Trophoblast cell (in vitro differentiated cells and primary cell): Measurements from ENCODE around the gene CCDC192.

Experiments used
- DNase-seq, 2 donors: peaks; one replicate each; pipeline ENCODE4 v3.0.0-alpha.2; 2016
- H2AFZ ChIP-seq: 2 replicates; pipeline ENCODE4 v1.6.1; 2013; ENCODE audit warnings: low read length, moderate library complexity, mild to moderate bottlenecking; ENCODE audit not compliant: insufficient read depth, poor library complexity
- H2AK5ac ChIP-seq: 2 replicates; pipeline ENCODE4 v1.6.1; 2013; ENCODE audit warnings: mild to moderate bottlenecking, low read length
- H2BK120ac ChIP-seq: 2 replicates; pipeline ENCODE4 v1.6.1; 2013; ENCODE audit warnings: low read length, mild to moderate bottlenecking, moderate library complexity; ENCODE audit not compliant: insufficient read depth, poor library complexity
- H2BK12ac ChIP-seq: 2 replicates; pipeline ENCODE4 v1.6.1; 2013; ENCODE audit warnings: mild to moderate bottlenecking, low read length, moderate library complexity
- H2BK5ac ChIP-seq: 2 replicates; pipeline ENCODE4 v1.6.1; 2013; ENCODE audit warnings: low read length, low read depth, moderate library complexity, mild to moderate bottlenecking; ENCODE audit not compliant: poor library complexity
- H3K14ac ChIP-seq: 2 replicates; pipeline ENCODE4 v1.6.1; 2013; ENCODE audit warnings: mild to moderate bottlenecking, low read length
- H3K18ac ChIP-seq: 2 replicates; pipeline ENCODE4 v1.6.1; 2013; ENCODE audit warnings: mild to moderate bottlenecking, low read length
- H3K23ac ChIP-seq: 2 replicates; pipeline ENCODE4 v1.6.1; 2013; ENCODE audit warnings: low read length
- H3K27ac ChIP-seq: 2 replicates; pipeline ENCODE4 v1.5.1; 2013; ENCODE audit warnings: low read depth, mild to moderate bottlenecking, inconsistent platforms, low read length, moderate library complexity
- H3K27me3 ChIP-seq: 2 replicates; pipeline ENCODE4 v1.6.1; 2013; ENCODE audit warnings: inconsistent platforms, mild to moderate bottlenecking, low read length, moderate library complexity; ENCODE audit not compliant: insufficient read depth
- H3K36me3 ChIP-seq, 2 experiments: 1 replicate in 1 of 2; 2 replicates in 1 of 2; pipeline ENCODE4 v1.6.1; 2013; ENCODE audit warnings: low read length in 2 of 2, mild to moderate bottlenecking in 2 of 2, moderate library complexity in 1 of 2; ENCODE audit not compliant: insufficient read depth in 2 of 2, control insufficient read depth in 1 of 2
- H3K4ac ChIP-seq: 2 replicates; pipeline ENCODE4 v1.6.1; 2013; ENCODE audit warnings: low read depth, mild to moderate bottlenecking, low read length, moderate library complexity
- H3K4me1 ChIP-seq, 2 experiments: 1 replicate in 1 of 2; 2 replicates in 1 of 2; pipeline ENCODE4 v1.6.1; 2013; ENCODE audit warnings: low read length in 2 of 2, mild to moderate bottlenecking in 2 of 2, moderate library complexity in 1 of 2; ENCODE audit not compliant: insufficient read depth in 2 of 2, control insufficient read depth in 1 of 2
- H3K4me2 ChIP-seq: 2 replicates; pipeline ENCODE4 v1.6.1; 2013; ENCODE audit warnings: inconsistent platforms, mild to moderate bottlenecking, low read length, moderate library complexity
- H3K4me3 ChIP-seq: 2 replicates; pipeline ENCODE4 v1.5.1; 2013; ENCODE audit warnings: mild to moderate bottlenecking, low read depth, low read length, inconsistent platforms
- H3K79me1 ChIP-seq: one replicate; pipeline ENCODE4 v1.6.1; 2013; ENCODE audit warnings: low read length
- H3K79me2 ChIP-seq: 2 replicates; pipeline ENCODE4 v1.6.1; 2013; ENCODE audit warnings: low read length, mild to moderate bottlenecking; ENCODE audit not compliant: control insufficient read depth, insufficient read depth, poor library complexity
- H3K9ac ChIP-seq: 2 replicates; pipeline ENCODE4 v1.6.1; 2013; ENCODE audit warnings: mild to moderate bottlenecking, low read length
- H3K9me3 ChIP-seq: 2 replicates; pipeline ENCODE4 v1.6.1; 2013; ENCODE audit warnings: low read depth, mild to moderate bottlenecking, control low read depth, inconsistent platforms, low read length; ENCODE audit not compliant: insufficient read depth
- H4K12ac ChIP-seq: 2 replicates; pipeline ENCODE4 v1.6.1; 2013; ENCODE audit warnings: low read depth, mild to moderate bottlenecking, low read length, moderate library complexity
- H4K8ac ChIP-seq: 2 replicates; pipeline ENCODE4 v1.6.1; 2013; ENCODE audit warnings: low read depth, mild to moderate bottlenecking, low read length, moderate library complexity
- H4K91ac ChIP-seq: one replicate; pipeline ENCODE4 v1.6.1; 2013; ENCODE audit warnings: low read depth, mild to moderate bottlenecking, low read length, moderate library complexity
- WGBS: extraction: QIAGEN DNeasy Blood & Tissue Kit; methylation state at CpG from one replicate; pipeline ENCODE4 v1.1.7; 2013; ENCODE audit warnings: missing lambda C conversion rate; ENCODE audit not compliant: insufficient read length, insufficient coverage; ENCODE audit errors: extremely low coverage; 5-methylcytosine and 5-hydroxymethylcytosine counted together

Gene CCDC192

DNA sequence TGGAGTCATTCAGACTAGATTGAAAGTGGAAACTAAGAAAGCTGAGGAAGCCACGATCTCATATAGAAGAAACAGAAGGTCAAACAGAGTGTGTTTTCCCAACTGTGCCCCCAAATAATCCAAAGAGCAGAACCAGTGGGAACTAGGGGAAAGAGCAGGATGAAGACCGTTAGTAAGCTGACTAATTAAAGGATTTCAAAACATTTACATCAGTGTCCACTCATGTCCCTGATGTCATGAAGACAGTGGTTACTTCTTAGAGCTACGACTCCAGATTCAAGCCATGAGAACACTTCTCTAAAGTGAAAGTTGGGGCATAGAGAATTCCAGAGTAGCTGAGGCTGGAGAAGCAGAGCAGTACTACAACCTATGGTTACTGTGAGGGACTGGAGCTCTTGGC is 260.7 kb downstream of the CCDC192 start:
- H3K27me3 ChIP-seq: no peaks in the 10 kb centered on the region
- H3K4me3 ChIP-seq: no peak overlapping the region
- no peaks in the 10 kb centered on the region for H3K36me3 ChIP-seq
- H4K12ac ChIP-seq: no peak overlapping the region
- no peaks in the 10 kb centered on the region for H3K79me1 ChIP-seq
- no peaks in the 10 kb centered on the region for H3K79me2 ChIP-seq
- H2BK12ac ChIP-seq: no peak overlapping the region
- no peak for DNase-seq
- no peak overlapping the region for H3K14ac ChIP-seq
- H4K91ac ChIP-seq: no peak overlapping the region
- H3K27ac ChIP-seq: no peak overlapping the region
- no peak overlapping the region for H3K9ac ChIP-seq
- H4K8ac ChIP-seq: no peak overlapping the region
- H3K9me3 ChIP-seq: peaks cover 2% of the 10 kb centered on the region
- no peak overlapping the region for H3K4me2 ChIP-seq
- H3K4ac ChIP-seq: no peak overlapping the region
- H3K23ac ChIP-seq: no peak overlapping the region
- H2AFZ ChIP-seq: no peak overlapping the region
- WGBS: no CpG with 5 or more reads among the region's 3 CpGs
- no peak overlapping the region for H3K18ac ChIP-seq
- no peak overlapping the region for H2AK5ac ChIP-seq
- H2BK5ac ChIP-seq: no peak overlapping the region
- H2BK120ac ChIP-seq: no peak overlapping the region
- no peaks in the 10 kb centered on the region for H3K4me1 ChIP-seq

DNA sequence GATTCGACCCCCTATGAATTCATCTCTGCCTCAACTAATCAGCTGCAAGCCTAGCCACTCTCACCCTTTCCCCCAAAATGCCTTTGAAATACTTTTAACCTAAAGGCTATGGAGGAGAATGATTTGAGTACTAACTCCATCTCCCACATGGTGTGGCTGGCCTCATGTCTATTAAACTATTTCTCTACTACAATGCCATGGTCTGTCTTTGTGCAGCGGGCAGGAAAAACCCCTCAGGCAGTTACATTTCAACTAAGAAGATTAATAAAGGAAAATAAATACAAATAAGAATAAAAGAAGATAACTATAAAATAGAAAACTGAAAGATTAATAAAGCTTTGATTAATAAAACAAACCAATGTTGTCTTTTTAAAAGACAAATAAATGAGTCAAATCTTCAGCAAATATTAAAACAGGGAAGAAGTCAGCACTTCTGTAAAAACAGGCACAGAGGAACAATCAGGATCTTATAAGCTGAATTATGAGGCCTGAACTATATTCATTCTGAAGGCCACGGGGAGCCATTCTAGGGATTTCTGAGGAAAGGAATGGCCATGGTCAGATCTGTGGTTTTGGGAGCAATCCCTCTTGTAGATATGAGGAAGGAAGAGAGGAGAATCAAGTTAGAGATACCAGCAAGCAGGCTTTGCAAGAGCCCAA is 264.3 kb downstream of the CCDC192 start:
- Histone ChIP-seq H3K79me2 (no peaks in the 10 kb centered on the region), H3K23ac (no peak overlapping the region), H4K91ac (no peak overlapping the region), H3K4me3 (no peak overlapping the region), H3K4ac (no peak overlapping the region), H3K27ac (no peak overlapping the region), H4K12ac (no peak overlapping the region), H2AK5ac (no peak overlapping the region), H4K8ac (no peak overlapping the region), H3K9me3 (peaks cover 2% of the 10 kb centered on the region), H3K18ac (no peak overlapping the region), H3K79me1 (no peaks in the 10 kb centered on the region), H3K9ac (no peak overlapping the region), H3K36me3 (no peaks in the 10 kb centered on the region), H3K4me2 (no peak overlapping the region), H3K14ac (no peak overlapping the region), H3K4me1 (no peaks in the 10 kb centered on the region), H2AFZ (no peak overlapping the region), H2BK12ac (no peak overlapping the region), H3K27me3 (no peaks in the 10 kb centered on the region), H2BK5ac (no peak overlapping the region), H2BK120ac (no peak overlapping the region)
- DNase-seq: no peak
- WGBS: no CpG with 5 or more reads among the region's 3 CpGs

DNA sequence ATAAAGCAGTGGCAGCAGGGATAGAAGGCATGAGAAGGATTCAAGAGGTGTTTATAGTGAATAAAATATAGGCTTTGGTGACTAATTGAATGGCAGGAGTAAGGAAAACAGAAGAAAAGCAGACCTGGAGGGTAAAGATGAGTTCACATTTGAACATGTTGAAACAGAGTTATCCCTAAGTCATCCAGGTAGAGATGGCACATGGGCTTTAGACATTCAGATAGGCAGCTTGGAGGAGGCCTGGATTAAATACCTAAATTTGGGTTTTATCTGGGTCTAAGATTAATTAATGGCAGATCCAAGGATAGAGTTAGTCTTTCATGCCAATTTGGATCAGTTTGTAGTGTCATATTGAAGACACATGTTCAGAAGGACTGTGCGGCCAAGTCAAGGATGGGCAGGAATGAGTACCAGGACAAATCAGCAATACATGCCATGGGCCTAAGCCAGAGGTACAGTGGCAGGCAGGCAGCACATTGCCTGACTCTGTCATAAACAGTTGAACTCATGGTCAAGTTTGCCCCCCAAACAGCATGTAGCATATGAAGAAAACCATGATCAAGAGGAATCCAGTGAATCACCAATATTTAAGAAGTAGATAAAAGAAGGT is 264.9 kb downstream of the CCDC192 start:
- Histone ChIP-seq H3K79me1 (no peaks in the 10 kb centered on the region), H3K27me3 (no peaks in the 10 kb centered on the region), H2BK120ac (no peak overlapping the region), H2AFZ (no peak overlapping the region), H2BK5ac (no peak overlapping the region), H3K36me3 (no peaks in the 10 kb centered on the region), H3K27ac (no peak overlapping the region), H2BK12ac (no peak overlapping the region), H3K23ac (no peak overlapping the region), H3K4ac (no peak overlapping the region), H4K8ac (no peak overlapping the region), H3K9ac (peak overlapping the region; percentile 36), H3K4me1 (no peaks in the 10 kb centered on the region), H3K9me3 (peaks cover 2% of the 10 kb centered on the region), H3K4me3 (no peak overlapping the region), H3K4me2 (no peak overlapping the region), H2AK5ac (no peak overlapping the region), H3K79me2 (no peaks in the 10 kb centered on the region), H3K14ac (no peak overlapping the region), H4K91ac (no peak overlapping the region), H3K18ac (no peak overlapping the region), H4K12ac (no peak overlapping the region)
- no CpG with 5 or more reads among the region's 1 CpG for WGBS
- DNase-seq: no peak

DNA sequence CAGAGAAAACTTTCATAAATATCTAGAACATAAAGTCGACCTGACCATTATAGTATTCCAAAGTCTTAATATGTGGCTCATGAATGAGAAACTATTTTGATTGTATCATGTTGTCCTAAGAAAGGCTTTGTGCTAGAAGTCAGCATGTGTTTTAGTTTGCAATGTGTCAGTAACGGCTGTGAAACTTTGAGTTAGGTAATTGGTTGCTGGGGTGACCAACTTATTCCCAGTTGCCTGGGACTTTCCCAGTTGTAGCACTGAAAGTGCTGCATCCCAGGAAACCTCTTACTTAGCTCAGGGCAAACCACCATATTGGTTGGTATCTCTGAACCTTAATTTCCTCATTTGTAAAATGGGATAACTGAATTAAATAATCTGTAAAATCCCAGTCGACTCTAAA is 265.8 kb downstream of the CCDC192 start:
- Histone ChIP-seq H4K12ac (no peak overlapping the region), H2BK120ac (no peak overlapping the region), H3K27ac (no peak overlapping the region), H3K23ac (no peak overlapping the region), H4K8ac (no peak overlapping the region), H2BK5ac (no peak overlapping the region), H3K14ac (no peak overlapping the region), H2BK12ac (no peak overlapping the region), H3K36me3 (no peaks in the 10 kb centered on the region), H2AK5ac (no peak overlapping the region), H3K27me3 (no peaks in the 10 kb centered on the region), H3K18ac (no peak overlapping the region), H3K9me3 (peaks cover 2% of the 10 kb centered on the region), H3K4me3 (no peak overlapping the region), H2AFZ (no peak overlapping the region), H3K79me2 (no peaks in the 10 kb centered on the region), H3K79me1 (no peaks in the 10 kb centered on the region), H3K9ac (no peak overlapping the region), H3K4ac (no peak overlapping the region), H3K4me1 (no peaks in the 10 kb centered on the region), H4K91ac (no peak overlapping the region), H3K4me2 (no peak overlapping the region)
- no peak for DNase-seq
- no CpG with 5 or more reads among the region's 3 CpGs for WGBS
